ENCODE data around the gene TTN.

- TF ChIP-seq GABPA (IDR thresholded peaks at IDR 0.05 in 1 of 2, conservative IDR thresholded peaks at IDR 0.05 in 1 of 2) (no peak), TAF1 (conservative IDR thresholded peaks at IDR 0.05) (no peak), CTCF (IDR thresholded peaks at IDR 0.05; ENCODE audit: low read depth, low read length, missing input control) (no peak), HNF4A (conservative IDR thresholded peaks at IDR 0.05) (no peak), REST (IDR thresholded peaks at IDR 0.05) (no peak), EGR1 (IDR thresholded peaks at IDR 0.05; ENCODE audit: low read depth in 2 of 2) (no peak), MAX (IDR thresholded peaks at IDR 0.05) (no peak)
These were observed 3.2 kb upstream of the TTN start for GRCh38 chr2:178810422-178810821.

Data from liver (tissue), 3 donors.